ES-I3 (cell line): ENCODE measurements around the gene ZMIZ2.

Source experiments
- H3K36me3 ChIP-seq: 2 replicates; pipeline ENCODE4 v1.6.1; 2013; ENCODE audit warnings: mild to moderate bottlenecking, low read length, control low read depth, moderate library complexity; ENCODE audit not compliant: insufficient read depth
- H3K4me1 ChIP-seq: 2 replicates; pipeline ENCODE4 v1.6.1; 2013; ENCODE audit warnings: mild to moderate bottlenecking, control low read depth, low read length; ENCODE audit not compliant: insufficient read depth
- H3K9ac ChIP-seq: 2 replicates; pipeline ENCODE4 v1.6.1; 2013; ENCODE audit warnings: low read depth, mild to moderate bottlenecking, low read length, moderate library complexity
- H3K9me3 ChIP-seq: 2 replicates; pipeline ENCODE4 v1.6.1; 2013; ENCODE audit warnings: mild to moderate bottlenecking, low read length, moderate library complexity; ENCODE audit not compliant: control insufficient read depth, insufficient read depth

Gene ZMIZ2

DNA sequence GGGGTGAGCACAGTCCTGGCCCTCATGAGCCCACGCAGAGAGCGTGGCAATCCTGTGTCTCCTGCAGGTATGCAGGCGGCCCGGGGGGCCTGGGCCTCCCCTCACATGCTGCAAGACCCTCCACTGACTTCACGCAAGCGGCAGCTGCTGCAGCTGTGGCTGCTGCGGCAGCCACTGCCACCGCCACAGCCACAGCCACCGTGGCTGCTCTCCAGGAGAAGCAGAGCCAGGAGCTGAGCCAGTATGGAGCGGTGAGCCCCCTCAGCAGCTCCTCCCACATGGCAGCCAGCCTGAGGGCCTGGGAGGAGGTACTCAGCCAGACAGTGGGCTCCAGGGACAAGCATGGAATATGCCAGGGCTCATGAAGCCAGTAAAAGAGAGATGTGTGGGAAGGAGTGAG, 8.7 kb downstream of the ZMIZ2 start:
- Histone ChIP-seq H3K4me1 (peaks cover 7% of the 10 kb centered on the region), H3K9me3 (no peaks in the 10 kb centered on the region), H3K9ac (no peak overlapping the region), H3K36me3 (peaks cover 16% of the 10 kb centered on the region; the same call in 1 of the 2 replicates)

DNA sequence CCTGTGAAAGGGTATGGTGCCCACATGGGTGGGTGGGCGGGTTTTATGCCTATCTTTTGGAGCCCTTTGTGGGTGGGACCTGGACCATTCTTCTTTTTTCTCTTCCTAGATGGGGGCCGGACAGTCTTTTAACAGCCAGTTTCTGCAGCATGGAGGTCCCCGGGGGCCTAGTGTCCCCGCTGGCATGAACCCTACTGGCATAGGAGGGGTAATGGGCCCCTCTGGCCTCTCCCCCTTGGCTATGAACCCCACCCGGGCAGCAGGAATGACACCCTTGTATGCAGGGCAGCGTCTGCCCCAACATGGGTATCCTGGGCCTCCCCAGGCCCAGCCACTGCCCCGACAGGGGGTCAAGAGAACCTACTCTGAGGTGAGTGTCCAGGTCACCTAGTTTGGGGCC, 9.1 kb downstream of the ZMIZ2 start:
- Histone ChIP-seq H3K9ac (no peak overlapping the region), H3K9me3 (no peaks in the 10 kb centered on the region), H3K36me3 (peaks cover 16% of the 10 kb centered on the region; the same call in 1 of the 2 replicates), H3K4me1 (peaks cover 7% of the 10 kb centered on the region)

GRCh38 chr7:44759246-44759645, 10.6 kb downstream of the ZMIZ2 start:
- Histone ChIP-seq H3K9me3 (no peaks in the 10 kb centered on the region), H3K36me3 (peaks cover 24% of the 10 kb centered on the region; the same call in 1 of the 2 replicates), H3K4me1 (peaks cover 2% of the 10 kb centered on the region; the same call in 1 of the 2 replicates), H3K9ac (no peak overlapping the region)

- Histone ChIP-seq H3K9me3 (no peaks in the 10 kb centered on the region), H3K9ac (no peak overlapping the region), H3K36me3 (peaks cover 24% of the 10 kb centered on the region; the same call in 1 of the 2 replicates), H3K4me1 (no peaks in the 10 kb centered on the region; the same call in 1 of the 2 replicates)
These were observed 11.5 kb downstream of the ZMIZ2 start for GRCh38 chr7:44760034-44760580.

- no peak overlapping the region for H3K9ac ChIP-seq
- H3K4me1 ChIP-seq: no peaks in the 10 kb centered on the region
- no peaks in the 10 kb centered on the region for H3K9me3 ChIP-seq
- peaks cover 21% of the 10 kb centered on the region; the same call in 1 of the 2 replicates for H3K36me3 ChIP-seq
These were observed 12.8 kb downstream of the ZMIZ2 start for GRCh38 chr7:44761207-44762161.

GRCh38 chr7:44762300-44762699, 13.7 kb downstream of the ZMIZ2 start:
- H3K36me3 ChIP-seq: peaks cover 17% of the 10 kb centered on the region; the same call in 1 of the 2 replicates
- no peak overlapping the region for H3K9ac ChIP-seq
- no peaks in the 10 kb centered on the region for H3K4me1 ChIP-seq
- no peaks in the 10 kb centered on the region for H3K9me3 ChIP-seq

DNA sequence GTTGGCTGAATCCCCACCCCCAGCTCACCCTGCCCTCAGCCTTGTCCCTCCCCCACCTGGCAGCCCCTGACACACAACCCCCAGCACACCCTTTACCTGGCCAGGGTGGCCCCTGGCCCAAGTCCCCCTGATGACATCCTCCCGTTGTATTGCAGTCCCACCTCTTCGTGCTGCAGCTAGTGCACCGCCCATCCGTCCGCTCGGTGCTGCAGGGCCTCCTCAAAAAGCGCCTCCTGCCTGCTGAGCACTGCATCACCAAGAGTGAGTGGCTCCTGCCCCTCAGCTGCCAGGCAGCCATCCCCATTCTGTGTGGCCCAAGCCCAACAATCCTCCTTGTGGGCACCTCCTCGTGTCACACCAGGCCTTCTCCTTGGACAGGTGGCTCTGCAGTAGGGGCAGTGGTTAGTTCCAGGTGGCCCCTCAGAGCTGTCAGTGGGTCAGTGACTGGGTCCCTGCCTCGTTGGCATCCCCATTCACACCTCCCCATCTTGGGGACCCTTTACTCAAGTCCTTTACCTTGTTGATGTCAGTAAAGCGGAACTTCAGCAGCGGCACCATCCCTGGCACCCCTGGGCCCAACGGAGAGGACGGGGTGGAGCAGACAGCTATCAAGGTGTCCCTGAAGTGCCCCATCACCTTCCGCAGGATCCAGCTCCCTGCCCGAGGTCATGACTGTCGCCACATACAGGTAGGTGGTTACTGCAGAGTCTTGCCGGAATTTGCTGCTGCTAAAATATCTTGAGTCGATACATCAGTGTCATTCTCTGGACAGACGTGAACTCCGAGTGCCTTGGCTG, 14.3 kb downstream of the ZMIZ2 start:
- Histone ChIP-seq H3K9ac (no peak overlapping the region), H3K36me3 (peaks cover 17% of the 10 kb centered on the region; the same call in 1 of the 2 replicates), H3K9me3 (no peaks in the 10 kb centered on the region), H3K4me1 (no peaks in the 10 kb centered on the region)

DNA sequence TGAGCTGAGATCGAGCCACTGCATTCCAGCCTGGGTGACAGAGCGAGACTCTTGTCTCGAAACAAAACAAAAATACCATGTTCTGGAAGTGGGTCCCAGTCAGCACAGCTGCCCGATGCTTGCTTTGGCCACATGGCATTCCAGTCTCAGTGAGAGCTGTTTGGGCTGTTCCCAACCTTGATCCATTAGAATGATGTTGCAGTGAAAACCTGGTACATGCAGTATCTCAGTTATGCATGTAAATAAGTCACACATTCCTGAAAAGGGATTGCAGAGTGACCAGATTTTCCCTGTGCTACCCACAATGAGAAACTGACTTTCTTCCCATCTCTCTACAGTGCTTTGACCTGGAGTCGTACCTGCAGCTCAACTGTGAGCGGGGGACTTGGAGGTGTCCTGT, 15.4 kb downstream of the ZMIZ2 start:
- Histone ChIP-seq H3K4me1 (0 out of 2 replicates have a peak, but pooled peaks cover 7% of the 10 kb centered on the region), H3K9ac (no peak overlapping the region), H3K36me3 (peaks cover 14% of the 10 kb centered on the region; the same call in 1 of the 2 replicates), H3K9me3 (no peaks in the 10 kb centered on the region)

GRCh38 chr7:44764665-44765578, 16.3 kb downstream of the ZMIZ2 start:
- H3K9me3 ChIP-seq: no peaks in the 10 kb centered on the region
- H3K4me1 ChIP-seq: 0 out of 2 replicates have a peak, but pooled peaks cover 7% of the 10 kb centered on the region
- H3K36me3 ChIP-seq: peaks cover 14% of the 10 kb centered on the region; the same call in 1 of the 2 replicates

DNA sequence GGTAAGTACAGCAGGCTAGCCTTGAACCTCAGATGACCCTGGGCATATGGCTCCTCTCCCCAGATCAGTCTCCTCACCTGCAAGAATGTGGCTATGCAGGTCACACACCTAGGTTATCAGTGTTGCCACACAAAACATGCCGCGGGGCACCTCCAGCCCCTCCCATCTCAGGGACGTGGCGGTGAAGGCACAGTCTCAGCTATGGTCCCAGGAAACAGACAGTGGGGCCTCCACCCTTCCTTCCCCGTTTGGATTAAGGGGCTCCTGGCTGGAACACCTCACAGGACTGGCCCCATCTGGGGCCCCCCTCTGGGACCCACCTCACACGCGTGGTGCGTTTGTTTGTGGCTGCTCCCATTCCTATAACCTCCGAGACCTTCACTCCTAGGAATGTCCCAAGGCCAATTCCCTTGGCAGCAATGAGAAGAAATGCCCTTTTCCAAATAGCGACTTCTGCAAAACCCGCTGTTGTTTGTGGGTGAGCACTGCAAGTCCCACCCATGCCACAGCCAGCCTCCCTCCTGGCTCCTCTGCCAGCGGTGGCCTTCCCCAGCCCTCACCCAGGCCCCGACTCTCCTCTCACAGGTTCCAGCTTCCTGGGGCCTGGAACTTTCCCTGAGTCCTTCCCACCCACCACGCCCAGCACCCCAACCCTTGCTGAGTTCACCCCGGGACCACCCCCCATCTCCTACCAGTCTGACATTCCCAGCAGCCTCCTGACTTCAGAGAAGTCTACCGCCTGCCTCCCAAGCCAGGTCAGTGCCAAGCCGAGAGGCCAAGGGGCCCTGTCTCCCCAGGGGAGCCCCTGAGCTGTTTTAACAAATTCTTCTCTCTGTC, 17.1 kb downstream of the ZMIZ2 start:
- H3K9me3 ChIP-seq: no peaks in the 10 kb centered on the region
- peaks cover 8% of the 10 kb centered on the region; the same call in 1 of the 2 replicates for H3K36me3 ChIP-seq
- H3K4me1 ChIP-seq: 0 out of 2 replicates have a peak, but pooled peaks cover 7% of the 10 kb centered on the region
- no peak overlapping the region for H3K9ac ChIP-seq

More at GRCh38 chr7:44764665-44765578, 16.3 kb downstream of the ZMIZ2 start:
- no peak overlapping the region for H3K9ac ChIP-seq

GRCh38 chr7:44766416-44766801, 17.8 kb downstream of the ZMIZ2 start:
- peaks cover 8% of the 10 kb centered on the region; the same call in 1 of the 2 replicates for H3K36me3 ChIP-seq
- no peaks in the 10 kb centered on the region for H3K9me3 ChIP-seq
- H3K4me1 ChIP-seq: 0 out of 2 replicates have a peak, but pooled peaks cover 7% of the 10 kb centered on the region
- H3K9ac ChIP-seq: no peak overlapping the region

DNA sequence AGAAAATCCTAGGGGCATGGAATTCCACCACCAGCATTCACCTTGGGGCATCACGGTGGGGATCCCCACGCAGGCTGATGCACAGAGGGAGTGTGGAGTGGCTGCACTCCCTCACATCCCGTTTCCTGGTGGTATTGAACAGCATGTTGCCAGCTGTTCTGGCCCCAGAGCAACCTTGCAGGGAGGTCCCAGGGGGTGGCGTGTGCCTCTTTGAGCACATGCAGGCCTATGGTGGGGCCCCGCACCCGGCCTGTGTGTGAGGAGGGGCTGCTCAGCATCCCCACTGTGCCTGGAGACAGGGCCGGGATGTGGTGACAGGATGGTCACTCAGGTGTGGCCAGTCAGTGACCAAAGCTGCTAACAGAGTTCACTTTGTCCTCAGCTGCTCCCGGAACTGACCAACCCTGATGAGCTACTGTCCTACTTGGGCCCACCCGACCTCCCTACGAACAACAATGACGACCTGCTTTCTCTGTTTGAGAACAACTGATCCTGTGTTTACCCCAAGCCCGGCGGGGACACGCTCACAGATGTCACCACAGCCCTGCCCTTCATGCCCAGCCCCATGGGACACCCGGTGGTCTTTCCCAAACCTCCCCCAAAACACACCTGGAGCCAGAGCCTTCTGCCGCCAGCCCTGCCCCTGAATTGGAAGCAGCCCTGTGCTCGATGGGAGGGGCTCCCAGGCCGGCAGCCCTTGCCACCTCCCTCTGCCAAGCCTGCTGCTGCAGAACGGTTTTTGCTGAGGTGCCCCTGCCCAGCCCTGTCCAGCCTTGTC, 18.7 kb downstream of the ZMIZ2 start:
- Histone ChIP-seq H3K4me1 (0 out of 2 replicates have a peak, but pooled peaks cover 7% of the 10 kb centered on the region), H3K9me3 (no peaks in the 10 kb centered on the region), H3K36me3 (peaks cover 8% of the 10 kb centered on the region; the same call in 1 of the 2 replicates), H3K9ac (no peak overlapping the region)
